Uterus (tissue), 4 donors: Measurements from ENCODE around the gene NFE2L3. TPM values are rescaled to one million over a fixed set of nuclear protein-coding genes. Genes with fewer than 3 reads are reported as not detected.

Source experiments
- DNase-seq, 2 donors: peaks; one replicate each; pipeline ENCODE4 v3.0.0-alpha.2; 2019 to 2020
- H3K27ac ChIP-seq, 2 donors: fragments of 200-600 bp; sonication (generic); 1 replicate in 1 of 2; 2 replicates in 1 of 2; pipeline ENCODE4 v1.5.1; 2016 to 2018
- H3K27me3 ChIP-seq, 2 donors: fragments of 200-600 bp; sonication (generic); one replicate each; pipeline ENCODE4 v1.5.1; 2018 to 2019; ENCODE audit warnings: control low read depth in 1 of 2
- H3K36me3 ChIP-seq, 2 donors: fragments of 200-600 bp; sonication (generic); one replicate each; pipeline ENCODE4 v1.5.1; 2019; ENCODE audit warnings: control low read depth in 1 of 2
- H3K4me1 ChIP-seq, 2 donors: fragments of 200-600 bp; sonication (generic); one replicate each; pipeline ENCODE4 v1.5.1; 2018 to 2019; ENCODE audit warnings: control low read depth in 1 of 2
- H3K4me3 ChIP-seq, 2 donors: fragments of 200-600 bp; sonication (generic); 1 replicate in 1 of 2; 2 replicates in 1 of 2; pipeline ENCODE4 v1.5.1; 2018 to 2019; ENCODE audit warnings: mild to moderate bottlenecking in 1 of 2
- H3K9me3 ChIP-seq, 2 donors: fragments of 200-600 bp; sonication (generic); one replicate each; pipeline ENCODE4 v1.5.1; 2019; ENCODE audit warnings: control low read depth in 1 of 2
- POLR2A ChIP-seq, 2 donors: fragments of 450-650 bp; IDR thresholded peaks; one replicate each; pipeline ENCODE4 v1.6.1; 2016; ENCODE audit warnings: antibody characterized with exemption in 2 of 2, mild to moderate bottlenecking in 1 of 2, moderate library complexity in 1 of 2
- intact Hi-C: fragments of 100-400 bp; cut with DNase I; formaldehyde crosslinking; loops from one replicate; pipeline ENCODE4 v1.15.1; 2023; ENCODE audit warnings: low total_unique reads
- total RNA-seq, 4 donors: library from RNA; depleted of rRNA in 3 of 4; stranded (reverse); fragments of >200 nt in 3 of 4; gene quantifications; one replicate each; pipeline versions ENCODE4 v1.1.0 to v1.2.4, GENCODE V29; 2014 to 2023
- TF ChIP-seq, protein P1 (sequence below), 4 experiments: fragments of 200-600 bp in 2 of 4; fragments of 450-650 bp in 2 of 4; sonication (generic) in 2 of 4; IDR thresholded peaks; one replicate each; pipeline ENCODE4 v1.5.1; 2016 to 2019; ENCODE audit warnings: antibody characterized with exemption in 4 of 4, mild to moderate bottlenecking in 2 of 4, moderate library complexity in 1 of 4
- donor health status: DM: yes; HTN: yes; CAD: no.

NFE2L3 gene
- total RNA-seq, 4 donors from 2014 or later: 3.6 to 6.2 (median 4.1) TPM; not detected in 1

DNA sequence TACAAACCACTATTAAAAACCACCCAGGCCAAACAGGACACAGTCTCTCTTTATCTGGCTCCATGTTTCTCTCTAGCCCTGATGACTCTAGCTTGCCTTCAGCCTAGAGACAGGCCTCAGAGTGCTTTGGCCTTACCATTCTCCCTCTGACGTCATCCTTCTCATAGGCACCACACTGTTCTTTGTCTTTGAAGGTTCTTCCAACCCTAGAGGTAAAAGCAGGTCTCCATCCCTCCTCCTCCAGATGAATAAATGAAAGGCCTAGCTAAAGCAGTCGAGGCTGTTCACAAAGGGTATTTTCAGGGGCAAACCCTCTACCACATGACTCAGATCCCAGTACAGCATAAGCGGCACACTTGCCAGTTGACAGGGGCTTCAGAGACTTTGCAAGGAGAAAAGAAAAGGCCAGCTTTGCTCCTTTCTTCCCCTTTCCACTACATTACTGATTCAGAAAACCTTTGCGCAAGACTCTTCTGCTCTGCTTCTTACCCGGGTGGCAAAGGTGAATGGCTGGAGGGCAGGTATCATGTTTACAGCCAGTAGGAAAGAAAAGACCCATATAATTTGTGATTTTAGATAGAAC is 14.8 kb downstream of the NFE2L3 start:
- no peaks in the 10 kb centered on the region for H3K36me3 ChIP-seq
- H3K4me3 ChIP-seq: no peak overlapping the region
- no peak for DNase-seq
- no peaks in the 10 kb centered on the region for H3K9me3 ChIP-seq
- H3K4me1 ChIP-seq: no peaks in the 10 kb centered on the region
- TF ChIP-seq, protein P1, sequence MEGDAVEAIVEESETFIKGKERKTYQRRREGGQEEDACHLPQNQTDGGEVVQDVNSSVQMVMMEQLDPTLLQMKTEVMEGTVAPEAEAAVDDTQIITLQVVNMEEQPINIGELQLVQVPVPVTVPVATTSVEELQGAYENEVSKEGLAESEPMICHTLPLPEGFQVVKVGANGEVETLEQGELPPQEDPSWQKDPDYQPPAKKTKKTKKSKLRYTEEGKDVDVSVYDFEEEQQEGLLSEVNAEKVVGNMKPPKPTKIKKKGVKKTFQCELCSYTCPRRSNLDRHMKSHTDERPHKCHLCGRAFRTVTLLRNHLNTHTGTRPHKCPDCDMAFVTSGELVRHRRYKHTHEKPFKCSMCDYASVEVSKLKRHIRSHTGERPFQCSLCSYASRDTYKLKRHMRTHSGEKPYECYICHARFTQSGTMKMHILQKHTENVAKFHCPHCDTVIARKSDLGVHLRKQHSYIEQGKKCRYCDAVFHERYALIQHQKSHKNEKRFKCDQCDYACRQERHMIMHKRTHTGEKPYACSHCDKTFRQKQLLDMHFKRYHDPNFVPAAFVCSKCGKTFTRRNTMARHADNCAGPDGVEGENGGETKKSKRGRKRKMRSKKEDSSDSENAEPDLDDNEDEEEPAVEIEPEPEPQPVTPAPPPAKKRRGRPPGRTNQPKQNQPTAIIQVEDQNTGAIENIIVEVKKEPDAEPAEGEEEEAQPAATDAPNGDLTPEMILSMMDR (IDR thresholded peaks at IDR 0.05): no peak
- H3K27me3 ChIP-seq: no peaks in the 10 kb centered on the region
- intact Hi-C loops: no loop called here
- H3K27ac ChIP-seq: no peak overlapping the region

DNA sequence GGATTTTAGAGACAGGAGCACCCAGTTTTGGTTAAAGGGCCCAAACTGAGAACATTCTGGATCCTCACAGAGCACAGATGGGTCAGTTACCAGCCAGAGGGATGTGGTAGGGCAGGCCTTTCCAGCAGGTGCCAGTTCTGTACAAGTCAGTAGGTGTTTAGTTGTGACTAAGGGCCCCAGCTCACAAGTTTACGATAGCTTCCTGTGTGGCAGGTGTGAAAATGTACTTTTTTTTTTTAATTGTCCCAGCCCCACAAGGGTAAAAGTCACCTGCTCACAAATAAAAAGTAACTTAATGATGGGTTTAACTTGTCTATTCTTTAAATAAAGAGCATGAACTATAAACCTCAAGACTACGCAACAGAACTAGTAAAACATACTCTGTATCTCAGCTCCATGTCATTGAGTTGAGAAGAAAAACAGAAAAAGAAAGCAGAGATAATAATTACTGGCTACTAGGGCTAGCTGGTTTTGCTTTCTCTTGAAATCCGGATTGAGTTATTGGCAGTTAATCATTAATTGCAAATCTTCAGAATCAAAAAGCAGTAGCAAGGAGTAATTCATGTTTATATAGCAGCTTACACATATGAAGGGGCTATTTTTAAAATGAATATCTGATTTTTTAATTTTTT is 15.4 kb downstream of the NFE2L3 start:
- H3K27ac ChIP-seq: no peak overlapping the region
- H3K27me3 ChIP-seq: no peaks in the 10 kb centered on the region
- TF ChIP-seq, protein P1 (IDR thresholded peaks at IDR 0.05): no peak
- no peak for TF ChIP-seq POLR2A (IDR thresholded peaks at IDR 0.05)
- H3K4me1 ChIP-seq: no peaks in the 10 kb centered on the region
- DNase-seq: no peak
- intact Hi-C loops: no loop called here
- no peaks in the 10 kb centered on the region for H3K36me3 ChIP-seq
- H3K4me3 ChIP-seq: no peak overlapping the region
- no peaks in the 10 kb centered on the region for H3K9me3 ChIP-seq

- Histone ChIP-seq H3K9me3 (no peaks in the 10 kb centered on the region), H3K27ac (no peak overlapping the region), H3K36me3 (no peaks in the 10 kb centered on the region), H3K27me3 (no peaks in the 10 kb centered on the region), H3K4me1 (no peaks in the 10 kb centered on the region), H3K4me3 (no peak overlapping the region)
- no peak for DNase-seq
- TF ChIP-seq, protein P1 (IDR thresholded peaks at IDR 0.05): no peak
- TF ChIP-seq POLR2A (IDR thresholded peaks at IDR 0.05): no peak
- intact Hi-C loops: no loop called here
Observed at GRCh38 chr7:26168458-26169023, 16.5 kb downstream of the NFE2L3 start.

DNA sequence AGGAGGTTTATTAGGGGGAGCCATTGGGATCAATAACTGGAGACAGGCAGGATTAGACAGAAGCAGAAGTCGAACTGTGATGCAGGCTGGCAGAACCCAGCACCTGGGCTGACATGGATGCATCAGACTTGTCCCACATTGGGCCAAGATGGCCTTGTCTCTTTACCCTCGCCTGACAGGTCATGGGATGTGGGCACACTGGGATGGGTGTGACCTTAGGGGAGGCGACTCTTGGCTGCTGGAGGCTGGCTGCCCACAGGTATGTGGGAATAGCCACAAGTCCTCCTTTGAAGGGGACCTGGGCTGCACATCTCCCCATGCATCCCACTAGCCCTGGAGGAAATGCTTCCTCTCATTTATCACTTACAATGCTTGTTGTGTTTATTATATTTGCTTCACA is 17.3 kb downstream of the NFE2L3 start:
- H3K4me3 ChIP-seq: no peak overlapping the region
- no peaks in the 10 kb centered on the region for H3K27me3 ChIP-seq
- TF ChIP-seq, protein P1 (IDR thresholded peaks at IDR 0.05): no peak
- TF ChIP-seq POLR2A (IDR thresholded peaks at IDR 0.05): no peak
- H3K4me1 ChIP-seq: no peaks in the 10 kb centered on the region
- intact Hi-C loops: no loop called here
- no peak for DNase-seq
- no peaks in the 10 kb centered on the region for H3K9me3 ChIP-seq
- no peaks in the 10 kb centered on the region for H3K36me3 ChIP-seq
- H3K27ac ChIP-seq: no peak overlapping the region

DNA sequence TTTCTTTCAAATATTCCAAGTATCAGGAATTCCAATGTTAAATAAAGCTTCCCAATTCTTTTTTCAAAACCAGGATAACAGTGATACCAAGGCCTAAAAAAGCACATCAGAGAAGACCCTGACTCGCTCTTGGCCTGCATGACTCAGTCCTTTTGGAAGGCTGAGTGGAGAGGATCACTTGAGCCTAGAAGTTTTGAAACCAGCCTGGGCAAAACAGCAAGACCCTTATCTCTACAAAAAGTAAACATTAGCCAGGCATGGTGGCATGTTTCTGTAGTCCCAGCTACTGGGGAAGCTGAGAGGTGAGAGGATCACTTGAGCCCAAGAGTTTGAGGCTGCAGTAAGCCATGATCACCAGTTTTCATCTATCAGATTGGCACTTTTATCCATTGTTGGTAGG is 18.7 kb downstream of the NFE2L3 start:
- Histone ChIP-seq H3K4me1 (no peaks in the 10 kb centered on the region), H3K27ac (no peak overlapping the region), H3K4me3 (no peak overlapping the region), H3K36me3 (no peaks in the 10 kb centered on the region), H3K9me3 (no peaks in the 10 kb centered on the region), H3K27me3 (no peaks in the 10 kb centered on the region)
- intact Hi-C loops: no loop called here
- no peak for DNase-seq
- no peak for TF ChIP-seq POLR2A (IDR thresholded peaks at IDR 0.05)
- TF ChIP-seq, protein P1 (IDR thresholded peaks at IDR 0.05): no peak
